PC-3 (cell line): ENCODE data around the gene COL6A1. TPM values are rescaled to one million over a fixed set of nuclear protein-coding genes. Genes with fewer than 3 reads are reported as not detected.

ENCODE experiments used
- ATAC-seq: fragments of 200-7000 bp; cut with Tn5 transposase; 2 replicates; pipeline ENCODE4 v1.9.1; 2020; ENCODE audit warnings: mild to moderate bottlenecking, moderate library complexity
- BruUV-seq: library from RNA; stranded (reverse); fragments of 400-500 nt; replicated peaks from 2 replicates; lab custom pipeline; 2021; lab: Mats Ljungman, UMichigan
- CTCF ChIA-PET: fragments of 300-600 bp; sonication (Branson Sonifier 250); formaldehyde crosslinking; loops from one replicate; lab custom pipeline; 2022; ENCODE audit warnings: antibody characterized with exemption; lab: Charles Lee
- POLR2A ChIA-PET: fragments of 300-600 bp; sonication (Branson Sonifier 250); formaldehyde crosslinking; loops from one replicate; lab custom pipeline; 2022; ENCODE audit warnings: antibody characterized with exemption; ENCODE audit not compliant: unreplicated experiment; lab: Charles Lee
- DNase-seq: peaks from one replicate; pipeline ENCODE4 v3.0.0-alpha.2; 2015
- H2AFZ ChIP-seq: fragments of 300-600 bp; sonication (generic); 2 replicates; pipeline ENCODE4 v1.6.0; 2016; ENCODE audit warnings: antibody characterized with exemption, low read length
- H3F3A ChIP-seq: fragments of 300-600 bp; sonication (generic); one replicate; pipeline ENCODE4 v1.6.0; 2017; ENCODE audit warnings: antibody characterized with exemption, low read length, control low read depth, mild to moderate bottlenecking; ENCODE audit not compliant: unreplicated experiment
- H3K27ac ChIP-seq: fragments of 300-600 bp; sonication (generic); 2 replicates; pipeline ENCODE4 v1.5.1; 2016; ENCODE audit warnings: mild to moderate bottlenecking, low read length
- H3K27me3 ChIP-seq: fragments of 300-600 bp; sonication (generic); 2 replicates; pipeline ENCODE4 v1.6.1; 2016; ENCODE audit warnings: low read length, mixed read lengths
- H3K36me3 ChIP-seq: fragments of 300-600 bp; sonication (generic); 2 replicates; pipeline ENCODE4 v1.6.1; 2016; ENCODE audit warnings: low read depth, mixed run types, low read length, mixed read lengths
- H3K4me1 ChIP-seq: fragments of 300-600 bp; sonication (generic); 2 replicates; pipeline ENCODE4 v1.5.1; 2016; ENCODE audit warnings: low read length; ENCODE audit not compliant: insufficient read depth
- H3K4me2 ChIP-seq: fragments of 300-600 bp; sonication (generic); 2 replicates; pipeline ENCODE4 v1.6.0; 2016; ENCODE audit warnings: low read length
- H3K4me3 ChIP-seq: fragments of 300-600 bp; sonication (generic); 2 replicates; pipeline ENCODE4 v1.5.1; 2016; ENCODE audit warnings: mild to moderate bottlenecking, low read length, mixed read lengths
- H3K79me2 ChIP-seq: fragments of 300-600 bp; sonication (generic); 2 replicates; pipeline ENCODE4 v1.6.1; 2017; ENCODE audit warnings: low read length, mixed read lengths
- H3K9ac ChIP-seq: fragments of 300-600 bp; sonication (generic); 2 replicates; pipeline ENCODE4 v1.6.0; 2016; ENCODE audit warnings: mild to moderate bottlenecking, low read length
- H3K9me2 ChIP-seq: fragments of 300-600 bp; sonication (generic); replicated peaks from 2 replicates; pipeline ENCODE4 v1.6.1; 2016; ENCODE audit warnings: mixed run types, low read length, mixed read lengths
- H3K9me3 ChIP-seq: fragments of 300-600 bp; sonication (generic); 2 replicates; pipeline ENCODE4 v1.6.1; 2016; ENCODE audit warnings: low read length, mixed read lengths
- H4K20me1 ChIP-seq: fragments of 300-600 bp; sonication (generic); 2 replicates; pipeline ENCODE4 v1.6.1; 2016; ENCODE audit warnings: low read length, mixed read lengths
- EZH2 ChIP-seq: fragments of 300-600 bp; sonication (generic); IDR thresholded peaks from one replicate; pipeline ENCODE4 v1.6.1; 2017; ENCODE audit warnings: antibody characterized with exemption, mild to moderate bottlenecking, low read length; ENCODE audit not compliant: unreplicated experiment
- EZH2phosphoT487 ChIP-seq: fragments of 300-600 bp; sonication (generic); IDR thresholded peaks from 2 replicates; pipeline ENCODE4 v1.6.1; 2018; ENCODE audit warnings: mild to moderate bottlenecking, antibody characterized with exemption, low read length, borderline replicate concordance
- intact Hi-C: fragments of 100-400 bp; cut with micrococcal nuclease; formaldehyde crosslinking; loops from 2 replicates; pipeline ENCODE4 v1.9.0; 2023
- total RNA-seq: library from RNA; depleted of rRNA; stranded (reverse); fragments of >200 nt; gene quantifications from 2 replicates; pipeline ENCODE4 v1.2.3, GENCODE V29; 2014
- TF ChIP-seq, protein P1 (sequence below): fragments of 300-600 bp; sonication (generic); conservative IDR thresholded peaks from 2 replicates; pipeline ENCODE4 v1.5.1; 2017; ENCODE audit warnings: antibody characterized with exemption, low read depth, mild to moderate bottlenecking, low read length

COL6A1 gene
- total RNA-seq, 1 experiment from 2014 or later, result 487 TPM

DNA sequence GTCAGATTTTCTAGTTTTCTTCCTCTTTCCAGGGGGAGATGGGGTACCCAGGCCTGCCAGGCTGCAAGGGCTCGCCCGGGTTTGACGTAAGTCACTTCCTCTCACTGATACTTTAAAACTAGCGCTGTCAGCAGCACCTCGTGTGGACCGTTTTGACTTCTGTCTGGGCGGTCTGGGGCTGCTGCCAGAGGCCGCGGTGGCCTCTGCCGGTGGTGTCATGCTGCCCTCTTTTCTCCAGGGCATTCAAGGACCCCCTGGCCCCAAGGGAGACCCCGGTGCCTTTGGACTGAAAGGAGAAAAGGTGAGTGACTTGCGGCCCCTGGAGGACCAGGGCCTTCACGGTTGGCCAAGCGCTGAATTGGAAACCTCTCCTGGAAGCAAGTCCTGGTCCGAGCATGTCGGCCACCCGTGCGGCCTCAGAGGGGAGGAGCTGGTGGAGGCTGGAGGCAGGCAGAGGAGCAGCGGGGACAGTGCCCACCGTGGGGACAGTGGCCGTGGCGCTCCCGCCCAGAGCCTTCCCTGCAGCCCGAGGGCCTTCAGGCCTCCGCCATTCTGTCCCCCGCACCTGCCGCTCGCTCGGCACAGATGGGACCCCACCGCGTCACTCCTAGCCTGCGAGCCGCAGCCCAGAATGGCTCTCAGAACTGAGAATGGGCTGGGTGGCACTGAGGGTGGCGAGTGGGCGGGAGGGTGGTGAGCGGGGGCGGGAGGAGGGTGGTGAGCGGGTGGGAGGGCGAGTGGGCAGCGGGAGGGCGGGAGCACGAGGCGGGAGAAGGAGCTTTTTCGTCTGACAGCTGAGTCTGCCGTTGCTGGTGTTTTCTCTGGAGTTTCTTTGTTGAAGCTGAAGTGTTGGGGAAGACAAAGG, 9.4 kb downstream of the COL6A1 start:
- H4K20me1 ChIP-seq, result peaks cover 2% of the 10 kb centered on the region; the same call in 1 of the 2 replicates
- H3K4me1 ChIP-seq, result peaks cover 12% of the 10 kb centered on the region
- H2AFZ ChIP-seq, result no peak overlapping the region
- peaks cover 39% of the 10 kb centered on the region for H3K36me3 ChIP-seq
- no peaks in the 10 kb centered on the region for H3K9me3 ChIP-seq
- no peak overlapping the region for H3K4me3 ChIP-seq
- ATAC-seq (no peak), DNase-seq (no peak)
- no peak overlapping the region for H3K4me2 ChIP-seq
- no peak overlapping the region for H3K9ac ChIP-seq
- H3K27me3 ChIP-seq, result no peaks in the 10 kb centered on the region
- BruUV-seq, result no TSS peak
- H3K79me2 ChIP-seq, result peaks cover 9% of the 10 kb centered on the region; the same call in 1 of the 2 replicates
- intact Hi-C loops, result no loop called here
- TF ChIP-seq EZH2phosphoT487 (no peak), EZH2 (no peak)
- TF ChIP-seq, protein P1, sequence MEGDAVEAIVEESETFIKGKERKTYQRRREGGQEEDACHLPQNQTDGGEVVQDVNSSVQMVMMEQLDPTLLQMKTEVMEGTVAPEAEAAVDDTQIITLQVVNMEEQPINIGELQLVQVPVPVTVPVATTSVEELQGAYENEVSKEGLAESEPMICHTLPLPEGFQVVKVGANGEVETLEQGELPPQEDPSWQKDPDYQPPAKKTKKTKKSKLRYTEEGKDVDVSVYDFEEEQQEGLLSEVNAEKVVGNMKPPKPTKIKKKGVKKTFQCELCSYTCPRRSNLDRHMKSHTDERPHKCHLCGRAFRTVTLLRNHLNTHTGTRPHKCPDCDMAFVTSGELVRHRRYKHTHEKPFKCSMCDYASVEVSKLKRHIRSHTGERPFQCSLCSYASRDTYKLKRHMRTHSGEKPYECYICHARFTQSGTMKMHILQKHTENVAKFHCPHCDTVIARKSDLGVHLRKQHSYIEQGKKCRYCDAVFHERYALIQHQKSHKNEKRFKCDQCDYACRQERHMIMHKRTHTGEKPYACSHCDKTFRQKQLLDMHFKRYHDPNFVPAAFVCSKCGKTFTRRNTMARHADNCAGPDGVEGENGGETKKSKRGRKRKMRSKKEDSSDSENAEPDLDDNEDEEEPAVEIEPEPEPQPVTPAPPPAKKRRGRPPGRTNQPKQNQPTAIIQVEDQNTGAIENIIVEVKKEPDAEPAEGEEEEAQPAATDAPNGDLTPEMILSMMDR, result no peak
- no peaks in the 10 kb centered on the region for H3F3A ChIP-seq
- CTCF ChIA-PET, result no interaction called here
- POLR2A ChIA-PET, result no interaction called here
- H3K9me2 ChIP-seq, result no peaks in the 10 kb centered on the region
- H3K27ac ChIP-seq, result no peak overlapping the region

DNA sequence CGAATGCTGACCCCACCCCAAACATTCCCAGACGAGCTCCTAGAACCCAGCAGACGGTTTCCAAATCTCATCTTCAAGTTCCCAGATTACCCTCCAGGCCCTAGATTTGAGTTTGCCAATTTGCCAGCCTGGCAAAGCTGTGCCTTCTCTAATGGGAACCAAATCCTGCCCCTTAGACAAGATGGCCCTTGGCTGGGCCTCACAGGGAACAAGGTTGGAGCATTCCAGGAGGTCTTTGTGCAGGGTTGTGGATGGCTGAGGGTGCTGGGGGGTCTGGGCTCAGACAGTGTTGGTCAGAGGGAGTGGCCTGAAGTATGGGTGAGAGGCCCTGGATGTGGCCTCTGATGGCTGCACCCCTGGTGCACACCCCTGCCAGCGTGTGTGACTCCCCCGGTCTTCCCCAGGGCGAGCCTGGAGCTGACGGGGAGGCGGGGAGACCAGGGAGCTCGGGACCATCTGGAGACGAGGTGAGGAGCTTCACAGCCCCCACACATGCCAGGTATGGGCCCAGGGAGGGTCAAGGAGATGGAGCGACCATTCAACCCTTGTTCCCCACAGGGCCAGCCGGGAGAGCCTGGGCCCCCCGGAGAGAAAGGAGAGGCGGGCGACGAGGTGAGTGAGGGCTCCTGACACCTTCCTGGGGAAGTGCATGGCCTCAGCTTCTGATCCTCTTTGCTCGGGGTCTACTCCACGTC, 10.2 kb downstream of the COL6A1 start:
- Histone ChIP-seq H3K4me3 (no peak overlapping the region), H3F3A (no peaks in the 10 kb centered on the region), H3K27me3 (no peaks in the 10 kb centered on the region), H3K79me2 (peaks cover 2% of the 10 kb centered on the region; the same call in 1 of the 2 replicates), H4K20me1 (peaks cover 4% of the 10 kb centered on the region; the same call in 1 of the 2 replicates), H3K4me2 (no peak overlapping the region), H3K27ac (no peak overlapping the region), H3K9me2 (no peaks in the 10 kb centered on the region), H3K36me3 (peaks cover 37% of the 10 kb centered on the region; the same call in 1 of the 2 replicates), H3K9ac (no peak overlapping the region), H3K4me1 (peaks cover 12% of the 10 kb centered on the region), H3K9me3 (no peaks in the 10 kb centered on the region), H2AFZ (no peak overlapping the region)
- DNase-seq (no peak), ATAC-seq (no peak)
- POLR2A ChIA-PET, result no interaction called here
- TF ChIP-seq, protein P1, result no peak
- TF ChIP-seq EZH2phosphoT487, result no peak
- no peak for TF ChIP-seq EZH2
- CTCF ChIA-PET, result no interaction called here
- BruUV-seq, result TSS peak; percentile 21
- intact Hi-C loops, result no loop called here
